HG03432 (cell line): Measurements from ENCODE around the gene SESN3.
"Not testable (repeated sequence)": the region's sequence is repeated elsewhere in the genome, so short reads cannot be mapped to it uniquely, and the experiment has no call there.

ENCODE experiments used
- ATAC-seq: cut with Tn5 transposase; IDR thresholded peaks from one replicate; pipeline ENCODE4 v1.9.1; 2021; ENCODE audit warnings: mild to moderate bottlenecking, moderate library complexity; ENCODE audit not compliant: unreplicated experiment

Gene SESN3, protein sequence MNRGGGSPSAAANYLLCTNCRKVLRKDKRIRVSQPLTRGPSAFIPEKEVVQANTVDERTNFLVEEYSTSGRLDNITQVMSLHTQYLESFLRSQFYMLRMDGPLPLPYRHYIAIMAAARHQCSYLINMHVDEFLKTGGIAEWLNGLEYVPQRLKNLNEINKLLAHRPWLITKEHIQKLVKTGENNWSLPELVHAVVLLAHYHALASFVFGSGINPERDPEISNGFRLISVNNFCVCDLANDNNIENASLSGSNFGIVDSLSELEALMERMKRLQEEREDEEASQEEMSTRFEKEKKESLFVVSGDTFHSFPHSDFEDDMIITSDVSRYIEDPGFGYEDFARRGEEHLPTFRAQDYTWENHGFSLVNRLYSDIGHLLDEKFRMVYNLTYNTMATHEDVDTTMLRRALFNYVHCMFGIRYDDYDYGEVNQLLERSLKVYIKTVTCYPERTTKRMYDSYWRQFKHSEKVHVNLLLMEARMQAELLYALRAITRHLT

DNA sequence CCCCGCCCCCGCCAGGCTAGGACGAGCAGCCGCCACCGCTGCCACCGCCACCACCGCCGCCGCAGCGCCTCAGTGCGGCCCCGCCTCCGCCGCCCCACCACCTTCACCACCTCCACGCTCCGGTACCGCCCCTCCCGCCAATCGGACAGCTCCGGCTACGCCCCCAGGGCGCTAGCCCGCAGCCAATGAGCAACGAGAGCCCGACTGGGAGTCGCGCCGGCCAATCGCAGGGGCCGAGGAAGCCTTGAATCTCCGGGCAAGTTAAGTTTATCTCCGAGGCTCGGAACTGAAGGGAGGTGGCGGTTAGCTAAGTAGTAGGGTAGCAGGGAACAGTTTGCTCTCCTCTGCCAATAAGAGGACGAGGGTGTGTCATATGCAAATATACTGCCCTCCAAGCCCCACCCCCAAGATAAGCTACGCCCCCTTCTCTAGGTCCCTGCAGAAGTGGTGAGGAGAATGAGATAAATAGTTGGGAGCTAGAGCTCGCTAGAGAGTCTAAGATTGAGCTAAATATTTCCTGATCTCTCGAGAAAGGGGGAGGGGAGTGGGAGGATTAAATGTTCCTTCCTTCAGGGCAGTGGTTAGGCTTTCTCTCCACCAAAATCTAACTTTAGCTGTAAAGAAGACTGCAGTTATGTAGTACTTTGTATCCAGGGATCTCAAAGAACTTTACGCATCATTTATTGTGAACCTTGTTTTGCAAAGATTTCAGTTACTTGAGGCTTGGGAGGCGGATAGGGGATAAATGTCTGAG lies at the start of gene SESN3:
Gene SESN3 (minus strand): TSS at position 76 of the 754 bp plus-strand sequence. CDS start 342 bp downstream, outside the sequence.
- peak; percentile 93 for ATAC-seq

DNA sequence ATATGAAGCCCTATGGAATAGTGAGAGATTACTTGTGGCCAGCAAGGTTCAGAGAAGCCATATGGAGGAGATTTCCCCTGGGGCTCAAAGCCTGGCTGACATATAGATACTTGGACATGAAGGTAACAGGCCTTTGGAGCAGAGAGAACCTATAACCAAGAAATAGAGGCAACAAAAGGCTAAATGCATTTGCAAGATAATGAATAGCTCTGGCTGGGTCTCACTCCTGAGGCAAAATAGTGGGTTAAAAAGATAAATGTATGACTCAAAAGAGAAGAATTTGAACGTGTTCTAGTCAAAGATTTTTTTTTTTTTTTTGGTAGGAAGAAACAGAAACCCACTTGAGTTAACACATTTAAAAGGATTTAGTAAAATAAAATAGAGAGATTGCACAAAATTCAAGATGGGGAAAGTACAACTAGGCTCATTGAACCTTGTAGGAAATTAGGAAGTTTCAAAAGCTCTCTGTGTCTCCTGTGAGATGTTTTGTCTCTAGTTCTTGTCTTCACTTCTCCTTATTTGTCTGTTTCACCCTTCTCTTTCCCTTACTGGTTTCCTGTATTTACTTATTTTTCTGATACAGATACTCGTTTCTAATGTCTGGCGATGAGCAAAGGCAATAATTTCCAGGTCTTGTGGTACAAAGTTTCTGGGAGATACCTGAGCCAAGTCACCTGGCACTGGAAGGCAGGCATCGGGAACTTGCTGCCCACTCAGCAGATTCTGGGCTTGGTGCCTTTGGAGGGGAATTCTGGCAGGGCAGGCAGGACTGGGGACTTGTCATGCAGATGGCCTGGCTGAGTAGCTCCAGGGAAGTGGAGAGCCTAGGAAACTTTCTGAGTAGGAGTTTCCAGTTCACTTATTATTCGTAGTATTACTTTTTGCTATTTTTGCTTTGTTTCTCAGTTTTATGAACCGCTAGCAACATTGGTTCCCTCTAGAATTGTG lies 49.2 kb upstream of the SESN3 start:
- peak; percentile 50 for ATAC-seq

DNA sequence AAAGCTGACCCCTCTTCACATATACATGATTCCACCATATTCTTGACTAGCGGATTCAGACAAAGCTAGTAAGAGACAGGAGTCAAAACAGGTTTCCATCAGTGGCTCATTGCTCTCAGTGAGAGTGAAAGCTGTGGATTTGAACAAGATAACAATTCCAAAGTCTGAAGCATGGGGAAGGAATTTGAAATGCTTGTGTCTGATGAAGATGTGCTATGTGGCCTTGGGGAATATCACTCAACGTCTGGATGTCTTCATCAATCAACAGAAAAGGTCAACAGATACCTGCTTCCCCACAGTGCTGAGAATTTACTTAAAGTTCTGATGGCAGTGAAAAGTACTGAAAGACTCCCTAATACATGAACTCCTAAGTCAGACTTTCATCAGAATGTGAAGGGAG lies 46.9 kb upstream of the SESN3 start:
- ATAC-seq: no peak

DNA sequence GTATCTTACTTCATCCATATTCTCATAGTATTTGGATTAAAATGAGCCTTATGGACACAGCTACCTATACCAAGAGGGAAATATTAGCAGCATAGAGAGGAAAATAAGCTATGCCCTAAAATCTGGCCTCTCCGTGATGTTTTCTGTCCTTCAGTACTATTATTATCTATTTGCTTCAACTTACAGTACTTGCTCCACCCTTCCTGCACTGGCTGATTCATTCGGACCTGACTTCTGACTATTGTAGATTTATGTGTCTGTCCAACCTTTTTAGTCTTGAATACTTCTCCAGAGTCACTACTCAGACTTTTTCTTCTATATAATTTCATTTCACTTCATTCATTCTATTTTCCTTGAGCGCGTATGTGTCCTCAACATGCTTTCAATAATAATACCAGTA lies 45.1 kb upstream of the SESN3 start:
- ATAC-seq: no peak

DNA sequence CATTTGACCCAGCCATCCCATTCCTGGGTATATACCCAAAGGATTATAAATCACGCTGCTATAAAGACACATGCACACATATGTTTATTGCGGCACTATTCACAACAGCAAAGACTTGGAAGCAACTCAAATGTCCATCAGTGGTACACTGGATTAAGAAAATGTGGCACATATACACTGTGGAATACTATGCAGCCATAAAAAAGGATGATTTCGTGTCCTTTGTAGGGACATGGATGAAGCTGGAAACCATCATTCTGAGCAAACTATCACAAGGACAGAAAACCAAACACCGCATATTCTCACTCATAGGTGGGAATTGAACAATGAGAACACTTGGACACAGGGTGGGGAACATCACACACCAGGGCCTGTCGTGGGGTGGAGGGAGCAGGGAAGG lies 42.6 kb upstream of the SESN3 start:
- ATAC-seq: not testable (repeated sequence)

DNA sequence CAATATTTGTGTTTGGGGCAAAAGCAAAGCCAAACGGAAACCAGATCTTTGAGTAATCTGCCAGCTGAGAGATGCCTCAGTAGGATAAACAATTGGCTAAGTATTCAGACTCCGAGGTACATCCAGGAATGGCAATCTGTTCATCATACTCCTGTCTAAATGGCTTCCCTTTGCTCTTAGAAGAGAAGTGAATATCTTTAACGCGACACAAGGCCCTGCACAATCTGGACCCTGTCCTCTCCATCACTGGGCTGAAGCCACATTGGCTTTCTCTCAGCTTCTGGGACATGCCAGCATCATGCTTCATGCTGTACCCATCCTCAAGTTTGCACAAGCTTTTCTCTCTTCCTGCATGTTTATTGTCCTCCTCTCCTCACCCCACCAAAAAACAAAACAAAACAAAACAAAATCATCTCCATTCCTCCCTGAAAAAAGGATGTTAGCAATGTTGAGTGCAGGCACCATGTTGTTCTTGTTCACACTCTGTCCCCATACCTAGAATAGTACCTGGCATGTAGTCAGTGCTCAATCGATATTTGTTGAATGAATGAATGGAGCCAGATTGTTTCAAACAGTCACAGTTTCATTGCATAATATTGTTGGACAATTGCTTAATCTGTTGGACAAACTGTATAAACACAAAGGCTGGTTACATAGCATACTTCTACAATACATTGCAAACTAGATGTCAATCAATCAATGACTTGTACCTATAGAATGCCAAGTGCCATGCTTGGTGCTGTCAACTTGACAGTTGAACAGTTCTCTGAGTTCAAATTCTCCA lies 38.2 kb upstream of the SESN3 start:
- no peak for ATAC-seq

DNA sequence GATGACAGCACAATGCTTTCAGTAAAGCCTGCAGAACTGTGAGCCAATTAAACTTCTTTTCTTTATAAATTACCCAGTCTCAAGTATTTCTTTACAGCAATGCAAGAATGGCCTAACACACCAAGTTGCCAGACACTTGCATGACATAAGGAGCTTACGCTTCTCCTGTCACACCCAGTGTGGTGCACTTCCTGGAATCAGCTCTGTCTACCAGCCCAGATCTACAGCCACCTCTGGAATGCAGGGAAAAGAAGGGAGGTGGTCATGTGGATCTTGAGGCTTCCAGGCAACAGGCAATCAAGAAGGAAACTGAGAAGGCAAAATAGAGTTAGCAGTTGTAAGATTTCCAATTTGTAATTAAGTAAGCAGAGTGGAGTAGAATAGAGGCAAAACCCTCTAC lies 37.4 kb upstream of the SESN3 start:
- ATAC-seq: no peak

DNA sequence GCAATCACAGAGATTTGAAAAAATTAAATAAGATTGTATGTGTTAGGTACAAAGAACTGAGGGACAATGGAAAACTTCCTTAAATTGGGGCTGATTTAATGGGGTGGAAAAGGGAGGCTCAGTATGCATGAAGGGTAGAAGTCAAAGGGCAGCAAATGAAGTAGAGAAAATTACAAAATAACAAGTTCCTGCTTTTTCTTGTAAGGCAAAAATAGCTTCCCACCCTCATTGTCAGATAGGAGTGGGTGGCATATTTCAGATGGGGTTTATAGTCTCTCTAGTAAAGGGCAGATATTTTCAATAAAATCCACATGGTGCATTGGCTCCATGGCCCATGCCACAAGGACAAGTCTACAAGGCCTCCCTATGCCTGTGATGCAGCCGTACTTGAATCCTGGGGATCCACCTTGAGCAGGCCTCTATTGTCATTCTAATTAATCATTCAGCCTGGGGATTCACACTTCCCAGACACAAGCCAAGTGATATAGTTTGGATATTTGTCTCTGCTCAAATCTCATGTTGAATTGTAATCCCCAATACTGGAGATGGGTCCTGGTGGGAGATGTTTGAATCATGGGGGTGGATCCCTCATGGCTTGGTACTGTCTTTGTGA lies 36.7 kb upstream of the SESN3 start:
- ATAC-seq: no peak

DNA sequence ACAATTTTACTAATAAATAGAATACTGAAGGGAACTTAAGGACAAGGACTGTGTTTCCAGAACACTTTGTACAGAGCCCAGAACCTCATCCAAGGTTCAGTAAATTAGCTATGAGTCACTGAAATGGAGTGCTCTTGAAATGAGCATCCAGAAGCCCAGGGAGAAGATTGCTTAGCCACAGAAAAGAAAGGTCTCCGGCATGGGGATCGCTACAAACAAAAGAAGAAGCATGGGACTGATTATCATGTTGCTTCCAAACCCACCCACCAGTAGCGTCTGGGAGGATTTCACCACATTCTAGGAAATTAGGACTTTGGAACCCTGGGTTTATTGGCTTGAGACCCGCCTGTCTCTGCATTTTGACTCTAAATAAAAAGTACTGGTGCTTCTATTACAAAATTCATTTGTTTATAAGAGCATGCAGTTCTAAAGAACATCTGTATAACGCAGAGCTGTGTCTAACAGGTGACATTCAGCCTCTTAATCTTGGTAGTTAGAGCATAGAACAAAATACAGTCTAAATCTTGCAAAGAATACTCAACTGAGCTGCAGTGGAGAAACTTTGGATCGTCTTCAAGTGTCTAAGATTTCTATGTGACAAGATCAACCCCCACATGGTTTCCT lies 35.9 kb upstream of the SESN3 start:
- ATAC-seq: no peak

DNA sequence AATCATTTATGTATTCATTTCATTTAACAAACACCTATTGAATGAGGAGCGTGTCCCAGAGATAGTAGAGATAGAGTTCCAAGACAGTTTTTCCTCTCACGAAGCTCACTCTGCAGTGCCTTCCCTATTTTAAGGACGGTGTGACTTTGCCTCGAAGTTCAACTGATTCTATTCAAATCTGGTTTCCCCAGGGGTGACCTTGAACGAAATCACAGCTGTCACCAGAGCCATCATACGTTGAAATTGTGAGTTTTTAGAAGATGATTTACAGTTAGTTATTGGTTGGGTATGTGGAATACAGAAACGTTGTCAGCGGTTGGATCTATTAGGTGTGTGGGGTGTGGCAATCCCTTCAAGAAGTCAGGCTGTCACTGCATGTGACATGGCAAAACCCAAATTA lies 33.9 kb upstream of the SESN3 start:
- no peak for ATAC-seq

DNA sequence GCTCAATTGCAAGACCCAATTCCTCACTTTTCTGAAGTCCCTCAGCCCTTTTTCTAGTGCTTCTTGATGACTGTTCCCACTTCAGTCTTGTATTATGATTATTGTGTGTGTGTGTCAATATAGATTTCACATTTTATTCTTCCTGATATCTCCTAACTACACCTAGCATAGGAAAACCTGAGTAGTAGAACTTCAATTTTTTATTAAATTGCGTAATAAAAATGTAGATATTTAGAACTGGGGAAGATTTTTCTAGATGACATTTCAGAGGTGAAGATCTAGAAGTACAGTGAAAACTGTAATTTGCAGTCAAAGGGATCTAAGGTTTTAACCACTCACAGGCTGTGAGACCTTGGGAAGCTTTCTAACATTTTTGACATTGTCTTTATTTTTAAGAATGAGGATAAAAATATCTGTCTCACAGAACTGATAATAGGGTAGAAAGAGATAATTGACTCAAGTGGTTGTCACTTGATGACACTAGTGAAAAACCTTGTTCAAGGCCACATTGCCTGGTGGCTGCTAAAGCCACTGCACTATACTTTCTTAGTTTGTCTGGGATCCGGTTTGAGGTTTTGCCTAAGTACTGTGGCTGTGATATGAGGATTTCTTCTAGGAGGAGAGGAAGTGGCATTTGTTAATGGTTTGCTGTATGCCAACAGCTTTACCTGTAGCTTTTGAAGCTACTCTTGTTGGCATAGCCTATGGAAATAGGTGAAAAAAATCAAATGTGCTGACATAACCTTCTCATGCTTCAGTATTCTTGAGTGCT lies 32.2 kb upstream of the SESN3 start:
- no peak for ATAC-seq

DNA sequence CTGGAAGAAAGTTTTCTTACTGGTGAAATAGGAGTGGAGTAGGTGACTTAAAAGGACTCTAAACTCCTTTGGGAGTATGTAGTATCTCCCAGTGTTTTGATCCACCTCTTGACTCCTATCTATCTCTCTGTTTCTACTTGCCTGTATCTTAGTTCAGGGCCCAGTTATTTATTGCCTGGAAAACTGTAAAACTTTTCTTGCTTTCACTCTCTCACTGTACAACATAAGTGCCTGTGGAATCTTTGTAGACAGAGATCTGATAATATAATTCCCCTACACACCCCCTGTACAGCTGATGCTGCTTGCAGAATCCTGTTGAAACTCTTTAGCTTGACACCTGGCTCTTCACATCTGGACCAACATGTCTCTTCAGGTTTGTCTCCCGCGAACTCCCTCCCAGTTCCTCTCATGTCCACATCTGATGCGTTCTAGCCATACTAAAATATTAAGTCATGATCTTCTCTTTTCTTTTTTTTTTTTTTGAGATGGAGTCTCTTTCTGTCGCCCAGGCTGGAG lies 26.5 kb upstream of the SESN3 start:
- no peak for ATAC-seq

DNA sequence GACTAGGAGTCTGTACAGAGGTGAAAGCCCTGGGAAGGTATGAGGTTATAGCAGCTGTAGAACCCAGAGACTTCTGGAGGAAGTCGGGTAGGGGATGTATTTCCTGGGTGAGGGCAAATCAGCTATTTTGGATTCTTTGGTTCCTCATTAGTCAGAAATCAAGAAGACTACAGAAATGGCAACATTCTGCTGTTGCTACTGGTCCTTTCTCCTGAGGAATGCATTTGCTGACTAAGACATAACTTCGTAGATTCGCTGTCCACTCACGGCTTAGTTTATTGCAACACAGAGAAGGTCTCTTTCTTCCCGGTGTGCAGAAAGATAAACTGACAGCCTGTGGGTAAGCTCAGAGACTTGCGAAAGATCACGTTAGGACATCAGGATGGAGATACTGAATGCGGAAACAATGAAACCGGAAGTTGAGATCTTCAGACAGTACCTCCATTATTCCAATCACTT lies 25.3 kb upstream of the SESN3 start:
- no peak for ATAC-seq

DNA sequence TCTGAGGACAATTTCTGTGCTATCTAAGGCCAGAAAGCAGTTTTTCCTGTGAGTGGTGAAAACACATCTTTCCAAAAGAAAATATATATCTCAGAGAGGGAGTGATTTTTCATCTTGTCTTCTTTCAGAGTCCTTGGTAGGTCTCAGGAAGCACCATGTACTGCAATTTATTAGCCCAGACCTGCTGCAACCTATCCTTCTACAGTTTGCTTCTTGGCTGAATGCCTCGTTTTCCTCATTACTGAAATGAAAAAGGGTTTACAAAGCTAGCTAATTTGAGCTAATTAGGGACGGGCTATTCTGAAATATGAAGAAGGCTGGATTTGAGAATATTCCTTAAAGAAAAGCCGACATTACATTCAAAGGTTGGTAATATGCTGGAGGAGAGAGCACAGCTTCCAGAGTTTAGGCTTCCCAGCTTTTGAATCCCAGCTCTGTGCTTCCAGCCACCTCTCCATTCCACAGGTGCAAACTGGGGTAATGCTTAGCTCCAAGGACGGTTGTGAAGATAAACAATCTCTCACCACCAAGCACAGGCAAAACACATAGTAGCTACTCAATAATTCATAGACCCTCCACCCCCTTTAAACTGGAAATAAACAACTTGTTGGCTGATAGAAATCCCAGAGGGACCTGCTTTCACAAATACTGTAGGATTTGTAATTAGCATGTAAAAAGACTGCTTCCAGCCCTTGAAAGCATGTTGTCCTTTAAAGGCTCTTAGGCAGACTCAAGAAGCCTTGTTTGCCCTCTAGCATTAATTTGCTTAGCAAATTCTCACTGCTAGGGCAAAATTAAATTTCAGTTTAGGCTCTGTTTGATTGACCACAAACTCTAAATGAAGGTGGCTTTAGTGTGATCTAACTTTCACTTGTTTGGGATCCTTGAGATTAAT lies 24.5 kb upstream of the SESN3 start:
- no peak for ATAC-seq

DNA sequence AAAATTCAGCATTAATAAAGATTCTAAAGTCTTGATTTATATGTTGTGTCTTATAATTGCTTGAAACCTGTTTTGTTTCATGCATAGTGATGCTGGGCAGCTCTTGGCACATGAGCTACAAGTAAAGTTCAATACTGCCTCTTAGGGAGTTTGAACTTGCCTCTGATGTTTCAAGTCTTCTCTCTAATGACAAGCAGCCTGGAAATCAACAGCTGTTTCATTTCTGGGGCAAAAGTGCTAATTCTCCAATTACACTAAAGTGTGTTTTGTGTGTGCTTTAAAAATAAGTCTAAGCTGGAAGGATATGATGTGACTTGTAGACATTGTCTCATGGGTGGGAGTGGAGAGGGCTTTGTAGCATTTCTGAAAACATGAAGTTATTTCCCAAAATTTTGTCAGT lies 23.7 kb upstream of the SESN3 start:
- ATAC-seq: peak; percentile 22

DNA sequence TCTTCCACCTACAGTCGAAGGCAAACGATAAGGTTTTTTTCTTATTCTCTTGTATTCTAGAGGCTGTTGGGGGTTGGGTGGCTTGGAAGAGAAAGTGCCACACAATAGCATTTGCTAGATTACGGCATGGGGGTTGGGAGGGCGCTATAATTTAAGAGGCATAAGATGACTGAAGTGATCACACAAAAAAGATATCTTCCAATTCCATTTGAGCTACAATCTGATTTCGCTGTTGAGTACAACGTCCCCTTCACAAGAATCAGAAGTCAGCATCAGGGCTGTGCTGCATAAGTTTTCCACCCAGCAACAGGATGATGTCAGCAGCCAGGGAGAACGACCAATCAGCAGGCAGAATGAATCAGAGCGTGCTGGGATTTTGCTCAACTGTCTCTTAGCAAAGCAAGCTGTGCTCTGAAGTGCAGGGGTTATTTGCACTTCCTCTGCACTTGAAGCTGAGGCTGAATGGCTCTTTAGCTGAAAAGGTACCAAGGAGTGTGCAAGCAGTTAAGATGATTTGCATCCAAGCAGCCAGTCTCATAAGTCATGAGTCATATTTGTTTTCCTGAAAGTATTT lies 23.2 kb upstream of the SESN3 start:
- peak; percentile 98 for ATAC-seq

DNA sequence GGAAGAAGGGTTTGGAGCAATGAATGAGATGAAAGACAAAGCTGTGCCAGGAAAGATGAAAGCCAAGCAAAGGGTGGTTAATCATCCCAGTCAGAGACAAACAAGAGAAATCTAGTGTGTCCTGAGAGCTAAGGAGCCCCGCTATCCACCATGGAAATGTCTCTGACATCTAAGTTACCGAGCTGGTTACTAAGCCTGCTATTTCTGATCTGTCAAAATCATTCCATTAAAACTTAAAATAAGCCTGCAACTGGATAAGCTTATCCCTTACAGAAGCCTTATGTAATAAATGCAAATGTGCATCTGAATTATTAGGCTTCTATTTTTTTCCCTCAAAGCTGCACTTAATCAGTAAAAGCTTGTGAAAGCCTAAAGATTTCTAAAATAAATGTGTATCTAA lies 22.1 kb upstream of the SESN3 start:
- ATAC-seq: no peak
